Left lung (tissue), 10 donors: ENCODE data around the gene TAOK1. TPM values are rescaled to one million over a fixed set of nuclear protein-coding genes. Genes with fewer than 3 reads are reported as not detected.

Experiments
- ATAC-seq: fragments of 200-7000 bp; cut with Tn5 transposase; one replicate; pipeline ENCODE4 v1.9.1; 2020; ENCODE audit warnings: moderate library complexity
- DNase-seq, 4 donors: peaks; one replicate each; pipeline ENCODE4 v3.0.0-alpha.2; 2013 to 2020
- H3K27ac ChIP-seq, 2 donors: fragments of 200-600 bp; sonication (generic) in 1 of 2; one replicate each; pipeline versions ENCODE4 v1.5.0 to v1.8.0; 2020 to 2021
- H3K27me3 ChIP-seq, 2 donors: fragments of 200-600 bp; sonication (generic) in 1 of 2; one replicate each; pipeline versions ENCODE4 v1.5.0 to v1.8.0; 2020 to 2021
- H3K36me3 ChIP-seq, 2 donors: fragments of 200-600 bp; sonication (generic) in 1 of 2; one replicate each; pipeline versions ENCODE4 v1.5.0 to v1.8.0; 2020 to 2021
- H3K4me1 ChIP-seq, 2 donors: fragments of 200-600 bp; one replicate each; pipeline ENCODE4 v1.8.0; 2021
- H3K4me3 ChIP-seq, 2 donors: fragments of 200-600 bp; sonication (generic) in 1 of 2; one replicate each; pipeline versions ENCODE4 v1.5.0 to v1.8.0; 2020 to 2021; ENCODE audit warnings: mild to moderate bottlenecking in 1 of 2
- H3K9me3 ChIP-seq, 2 donors: fragments of 200-600 bp; sonication (generic) in 1 of 2; one replicate each; pipeline versions ENCODE4 v1.5.0 to v1.8.0; 2020 to 2021
- CTCF ChIP-seq, 2 donors: fragments of 200-600 bp; sonication (generic) in 1 of 2; IDR thresholded peaks; one replicate each; pipeline versions ENCODE4 v1.5.0 to v1.8.0; 2021; ENCODE audit warnings: antibody characterized with exemption in 2 of 2
- intact Hi-C, 2 donors: fragments of 100-400 bp; cut with DNase I; formaldehyde crosslinking; loops; one replicate each; pipeline versions ENCODE4 v1.11.2 to v1.14.2; 2022
- polyA plus RNA-seq, 6 donors: library from polyadenylated mRNA; unstranded; fragments of 120-200 nt; gene quantifications; one replicate each; pipeline ENCODE4 v1.2.1, GENCODE V29; 2013; ENCODE audit not compliant: insufficient read length in 6 of 6
- total RNA-seq, 2 donors: library from RNA; stranded (reverse); fragmentation: NEBNext Ultra II Directional; extraction: Animal tissue kit (Norgen Biotek cat#: 25700); gene quantifications; one replicate each; pipeline ENCODE4 v1.2.1, GENCODE V29; 2021
- donor health status: DM: no; HTN: yes; CAD: no.
- donor health status: DM: no; HTN: no; CAD: no.

The TAOK1 gene
- total and polyA plus RNA-seq, 8 donors: 43.4 to 66.0 (median 46.3) TPM

GRCh38 chr17:29585080-29585751 lies 195.1 kb downstream of the TAOK1 start:
- no peaks in the 10 kb centered on the region for H3K9me3 ChIP-seq
- ATAC-seq (no peak), DNase-seq (peak in 1 of 4 donors; percentile 50)
- peaks cover 0 to under 1% of the 10 kb centered on the region in 2 donors for H3K27me3 ChIP-seq
- TF ChIP-seq CTCF (IDR thresholded peaks at IDR 0.05): no peak
- H3K27ac ChIP-seq: peak overlapping the region; percentile 68 to 75
- peaks cover 20 to 70% of the 10 kb centered on the region in 2 donors for H3K4me1 ChIP-seq
- peak overlapping the region; percentile 5 to 77 for H3K4me3 ChIP-seq
- intact Hi-C loops: no loop called here
- peaks cover 0 to 24% of the 10 kb centered on the region in 2 donors for H3K36me3 ChIP-seq

- no peak for TF ChIP-seq CTCF (IDR thresholded peaks at IDR 0.05)
- ATAC-seq: no peak
- DNase-seq: no peak
- Histone ChIP-seq H3K27me3 (peaks cover 0 to 17% of the 10 kb centered on the region in 2 donors), H3K4me3 (peak overlapping the region in 1 of 2 donors; percentile 77), H3K4me1 (peaks cover 34 to 80% of the 10 kb centered on the region in 2 donors), H3K9me3 (no peaks in the 10 kb centered on the region), H3K36me3 (peaks cover 0 to 13% of the 10 kb centered on the region in 2 donors), H3K27ac (peak overlapping the region in 1 of 2 donors; percentile 68)
- intact Hi-C loops: no loop called here
Observed at GRCh38 chr17:29586676-29587469, 196.7 kb downstream of the TAOK1 start.

- no peak for ATAC-seq
- DNase-seq: no peak
- no peaks in the 10 kb centered on the region for H3K9me3 ChIP-seq
- H3K36me3 ChIP-seq: peaks cover 0 to 6% of the 10 kb centered on the region in 2 donors
- no peak for TF ChIP-seq CTCF (IDR thresholded peaks at IDR 0.05)
- H3K27me3 ChIP-seq: peaks cover 0 to 25% of the 10 kb centered on the region in 2 donors
- intact Hi-C loops: no loop called here
- H3K4me1 ChIP-seq: peaks cover 41 to 87% of the 10 kb centered on the region in 2 donors
- peak overlapping the region in 1 of 2 donors; percentile 77 for H3K4me3 ChIP-seq
- peak overlapping the region in 1 of 2 donors; percentile 80 for H3K27ac ChIP-seq
Observed at GRCh38 chr17:29587591-29587990, 197.4 kb downstream of the TAOK1 start.

- intact Hi-C loops: no loop called here
- Histone ChIP-seq H3K27ac (peak overlapping the region; percentile 41 to 80), H3K36me3 (peaks cover 0 to under 1% of the 10 kb centered on the region in 2 donors), H3K4me3 (peak overlapping the region; percentile 53 to 77), H3K27me3 (peaks cover 0 to 28% of the 10 kb centered on the region in 2 donors), H3K9me3 (no peaks in the 10 kb centered on the region), H3K4me1 (peaks cover 43 to 90% of the 10 kb centered on the region in 2 donors)
- no peak for TF ChIP-seq CTCF (IDR thresholded peaks at IDR 0.05)
- ATAC-seq: no peak
- DNase-seq: no peak
Observed at GRCh38 chr17:29588017-29588561, 197.9 kb downstream of the TAOK1 start.
